Measurements from ENCODE around the gene PPFIA4. TPM values are rescaled to one million over a fixed set of nuclear protein-coding genes. Genes with fewer than 3 reads are reported as not detected.

Gene PPFIA4
- total and polyA plus RNA-seq, 2 donors (not counting 3 experiments of a cell fraction or from before 2014, with no cell fraction given) = 0.17 to 0.22 TPM

GRCh38 chr1:202991112-202991511 lies 35.2 kb upstream of the PPFIA4 start:
- H3K27me3 ChIP-seq (ENCODE audit: control insufficient read depth in 2 of 2, insufficient read depth in 2 of 2, low read length in 2 of 2) = peaks cover 12 to 40% of the 10 kb centered on the region in 2 experiments
- BruUV-seq (replicated peaks) = no TSS peak
- POLR2A ChIA-PET = no interaction called here
- H3K9me1 ChIP-seq (replicated peaks; ENCODE audit: control insufficient read depth, extremely low read depth, insufficient read depth, low read length) = no peaks in the 10 kb centered on the region
- H3K4me1 ChIP-seq (ENCODE audit: control insufficient read depth, extremely low read depth, insufficient read depth, low read length) = peaks cover 5% of the 10 kb centered on the region
- no peak overlapping the region for H3K4me3 ChIP-seq (replicated peaks in 1 of 3; ENCODE audit: insufficient read depth in 1 of 3, low read depth in 1 of 3, low read length in 3 of 3)
- no peak overlapping the region for H3K4me2 ChIP-seq (ENCODE audit: insufficient read depth, low read length)
- H3K36me3 ChIP-seq (ENCODE audit: control insufficient read depth in 2 of 2, extremely low read depth in 1 of 2, insufficient read depth in 2 of 2, low read length in 2 of 2) = no peaks in the 10 kb centered on the region
- no peak overlapping the region for H3K9ac ChIP-seq (replicated peaks; ENCODE audit: extremely low read depth, insufficient read depth, low read length)
- no peak for FAIRE-seq
- CTCF ChIA-PET = interaction anchor here (1.6 to 1.8 kb wide), 2 partner anchors 8 to 10 kb away, joined by 4 to 9 read pairs; no protein-coding TSS in a partner anchor
- no peak overlapping the region for H3K27ac ChIP-seq (ENCODE audit: insufficient read depth, low read depth, low read length)
- dilution Hi-C loops (cut with MboI; ENCODE audit: extremely low pct_ligation_motif_present, low sequenced_read_pairs) = no loop called here
- H3K79me2 ChIP-seq (ENCODE audit: control insufficient read depth, insufficient read depth, low read length) = no peaks in the 10 kb centered on the region
- no peaks in the 10 kb centered on the region for H4K20me1 ChIP-seq (replicated peaks; ENCODE audit: control insufficient read depth, extremely low read depth, insufficient read depth, low read length)
- H2AFZ ChIP-seq (ENCODE audit: low read depth, low read length) = no peak overlapping the region
- H3K9me3 ChIP-seq (replicated peaks; ENCODE audit: control insufficient read depth, insufficient read depth, low read length) = no peaks in the 10 kb centered on the region
- DNase-seq (ENCODE audit: low read depth, low spot score) = no peak
- TF ChIP-seq MYC (IDR thresholded peaks at IDR 0.05; ENCODE audit: low read depth, low read length) (no peak), JUN (IDR thresholded peaks at IDR 0.05; ENCODE audit: borderline replicate concordance, insufficient read depth, insufficient read length, low read depth) (no peak), MAX (IDR thresholded peaks at IDR 0.05; ENCODE audit: insufficient read depth, insufficient read length) (no peak)
- intact Hi-C loops (cut with micrococcal nuclease) = loop anchor here (10.0 kb wide), 1 partner anchor 106 kb away; the partner anchor contains the start of gene RABIF

GRCh38 chr1:202994756-202995155 lies 31.5 kb upstream of the PPFIA4 start:
- FAIRE-seq (no peak), DNase-seq (ENCODE audit: low read depth, low spot score) (no peak)
- Histone ChIP-seq H3K27me3 (ENCODE audit: control insufficient read depth in 2 of 2, insufficient read depth in 2 of 2, low read length in 2 of 2) (peaks cover 25 to 49% of the 10 kb centered on the region in 2 experiments), H3K79me2 (ENCODE audit: control insufficient read depth, insufficient read depth, low read length) (no peaks in the 10 kb centered on the region), H3K36me3 (ENCODE audit: control insufficient read depth in 2 of 2, extremely low read depth in 1 of 2, insufficient read depth in 2 of 2, low read length in 2 of 2) (no peaks in the 10 kb centered on the region), H3K9ac (replicated peaks; ENCODE audit: extremely low read depth, insufficient read depth, low read length) (no peak overlapping the region), H3K4me1 (ENCODE audit: control insufficient read depth, extremely low read depth, insufficient read depth, low read length) (peaks cover 5% of the 10 kb centered on the region), H4K20me1 (replicated peaks; ENCODE audit: control insufficient read depth, extremely low read depth, insufficient read depth, low read length) (no peaks in the 10 kb centered on the region), H3K27ac (ENCODE audit: insufficient read depth, low read depth, low read length) (no peak overlapping the region), H3K9me1 (replicated peaks; ENCODE audit: control insufficient read depth, extremely low read depth, insufficient read depth, low read length) (no peaks in the 10 kb centered on the region), H2AFZ (ENCODE audit: low read depth, low read length) (no peak overlapping the region), H3K4me2 (ENCODE audit: insufficient read depth, low read length) (no peak overlapping the region), H3K4me3 (replicated peaks in 1 of 3; ENCODE audit: insufficient read depth in 1 of 3, low read depth in 1 of 3, low read length in 3 of 3) (no peak overlapping the region), H3K9me3 (replicated peaks; ENCODE audit: control insufficient read depth, insufficient read depth, low read length) (no peaks in the 10 kb centered on the region)
- intact Hi-C loops (cut with micrococcal nuclease) = loop anchor here (5.0 to 10.0 kb wide), 2 partner anchors 110 to 237 kb away; partner anchors contain the start of gene RABIF
- dilution Hi-C loops (cut with MboI; ENCODE audit: extremely low pct_ligation_motif_present, low sequenced_read_pairs) = no loop called here
- BruUV-seq (replicated peaks) = no TSS peak
- TF ChIP-seq FOS (IDR thresholded peaks at IDR 0.05; ENCODE audit: borderline replicate concordance, insufficient read depth, low read length) = no peak
- ChIA-PET CTCF (interaction anchor here (1.1 to 1.8 kb wide), 5 partner anchors 13 to 275 kb away, joined by 3 to 6 read pairs (median 3); partner anchors contain the start of gene CYB5R1), POLR2A (no interaction called here)

Measured in endothelial cell of umbilical vein (primary cell).